GM12872 (cell line): ENCODE results near the gene MED14.

Experiments used
- TF ChIP-seq, protein P1 (sequence below): IDR thresholded peaks from 3 replicates; pipeline ENCODE4 v1.5.1; 2011; ENCODE audit warnings: low read depth, mild to moderate bottlenecking, low read length, moderate library complexity; ENCODE audit not compliant: insufficient read depth

The MED14 gene

GRCh38 chrX:40735325-40736169 is at the start of gene MED14:
MED14 (minus strand) TSS chrX:40735542; CDS start chrX:40735412, 130 bp downstream.
- TF ChIP-seq, protein P1, sequence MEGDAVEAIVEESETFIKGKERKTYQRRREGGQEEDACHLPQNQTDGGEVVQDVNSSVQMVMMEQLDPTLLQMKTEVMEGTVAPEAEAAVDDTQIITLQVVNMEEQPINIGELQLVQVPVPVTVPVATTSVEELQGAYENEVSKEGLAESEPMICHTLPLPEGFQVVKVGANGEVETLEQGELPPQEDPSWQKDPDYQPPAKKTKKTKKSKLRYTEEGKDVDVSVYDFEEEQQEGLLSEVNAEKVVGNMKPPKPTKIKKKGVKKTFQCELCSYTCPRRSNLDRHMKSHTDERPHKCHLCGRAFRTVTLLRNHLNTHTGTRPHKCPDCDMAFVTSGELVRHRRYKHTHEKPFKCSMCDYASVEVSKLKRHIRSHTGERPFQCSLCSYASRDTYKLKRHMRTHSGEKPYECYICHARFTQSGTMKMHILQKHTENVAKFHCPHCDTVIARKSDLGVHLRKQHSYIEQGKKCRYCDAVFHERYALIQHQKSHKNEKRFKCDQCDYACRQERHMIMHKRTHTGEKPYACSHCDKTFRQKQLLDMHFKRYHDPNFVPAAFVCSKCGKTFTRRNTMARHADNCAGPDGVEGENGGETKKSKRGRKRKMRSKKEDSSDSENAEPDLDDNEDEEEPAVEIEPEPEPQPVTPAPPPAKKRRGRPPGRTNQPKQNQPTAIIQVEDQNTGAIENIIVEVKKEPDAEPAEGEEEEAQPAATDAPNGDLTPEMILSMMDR, result peak; percentile 42; the same call in 2 of the 3 replicates

GRCh38 chrX:40784516-40785151 is 49.3 kb upstream of the MED14 start:
- TF ChIP-seq, protein P1, result no peak

DNA sequence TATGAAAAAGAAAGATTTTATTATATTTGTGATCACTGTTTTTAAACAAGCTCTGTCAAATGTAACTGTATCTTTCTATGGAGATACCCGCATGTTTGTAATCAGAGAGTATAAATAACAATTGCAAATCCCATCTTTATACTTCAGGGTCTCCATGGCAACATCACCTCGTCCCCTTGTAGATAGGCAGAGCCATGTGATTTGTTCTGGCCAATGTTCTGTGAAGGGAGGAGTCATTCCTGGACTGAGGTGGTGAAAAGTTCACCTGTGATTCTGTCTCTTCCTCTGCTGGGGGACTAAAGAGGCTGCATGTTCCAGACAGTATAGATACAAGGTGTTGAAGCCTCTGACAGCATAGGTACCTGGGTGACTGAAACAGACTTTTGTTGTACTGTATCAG is 45.6 kb upstream of the MED14 start:
- TF ChIP-seq, protein P1, result no peak

DNA sequence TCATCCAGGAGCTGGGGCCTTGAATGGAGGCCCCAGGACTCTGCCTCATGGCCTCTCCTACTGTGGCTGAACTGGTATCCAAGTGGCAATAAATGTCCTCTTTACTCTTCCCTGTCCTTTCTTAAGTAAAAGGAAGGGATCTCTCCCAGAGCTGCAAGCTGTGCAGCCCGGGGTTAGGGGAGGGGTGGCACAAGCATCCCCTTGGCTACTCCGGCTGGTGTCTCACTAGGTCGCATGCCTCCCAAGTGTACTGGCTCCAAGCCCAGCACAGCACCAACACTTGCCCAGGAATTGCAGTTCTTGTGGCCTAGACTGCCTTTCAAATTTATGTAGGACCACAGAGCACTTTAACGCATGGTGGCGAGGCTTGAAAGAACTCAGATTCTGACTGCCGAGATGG is 44.7 kb upstream of the MED14 start:
- TF ChIP-seq, protein P1, result no peak

DNA sequence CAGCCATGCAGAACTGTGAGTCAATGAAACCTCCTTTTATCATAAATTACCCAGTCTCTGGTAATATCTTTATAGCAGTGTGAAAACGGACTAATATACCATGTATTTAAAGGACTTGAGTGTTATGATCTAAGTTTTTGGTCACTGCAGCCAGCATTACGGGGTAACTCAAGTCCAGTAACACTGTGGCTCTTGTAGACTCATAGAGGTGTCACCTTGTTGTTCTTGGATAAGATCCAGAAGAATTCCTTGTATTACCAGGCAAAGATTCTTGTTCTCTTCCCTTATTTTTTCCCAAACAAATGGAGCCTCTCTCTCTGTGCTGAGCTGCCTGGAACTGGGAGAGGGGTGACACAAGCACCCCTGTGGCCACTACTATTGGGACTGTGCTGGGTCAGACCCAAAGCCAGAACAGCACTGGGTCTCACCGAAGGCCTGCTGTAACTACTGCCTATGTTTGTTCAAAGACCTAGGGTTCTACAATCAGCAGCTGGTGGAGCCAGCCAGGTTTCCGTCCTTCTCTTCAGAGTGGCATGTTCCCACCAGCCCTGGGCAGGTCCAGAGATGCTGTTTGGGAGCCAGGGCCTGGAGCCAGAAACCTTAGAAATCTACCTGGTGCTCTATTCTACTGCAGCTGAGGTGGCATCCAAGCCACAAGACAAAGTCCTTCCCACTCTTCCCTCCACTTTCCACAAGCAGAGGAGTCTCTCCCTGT is 43.7 kb upstream of the MED14 start:
- TF ChIP-seq, protein P1, result no peak

DNA sequence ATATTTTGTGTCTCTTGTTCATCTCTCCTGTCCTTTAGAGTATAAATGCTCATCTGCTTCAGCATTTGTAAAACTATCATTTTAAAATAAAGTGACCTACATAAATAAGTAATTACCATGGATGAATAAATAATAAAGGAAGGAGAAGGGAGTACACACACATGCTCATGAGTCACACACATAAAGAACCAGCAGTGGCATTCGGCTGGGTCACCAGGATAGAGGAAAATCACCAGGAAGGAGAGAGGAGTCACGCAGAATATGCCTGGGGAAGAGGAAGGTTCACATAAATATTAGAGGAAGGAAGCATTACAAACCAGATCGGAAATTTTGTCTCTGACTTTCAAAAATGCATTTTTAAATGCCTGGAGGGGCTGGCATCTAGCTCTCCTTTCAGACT is 38.5 kb upstream of the MED14 start:
- TF ChIP-seq, protein P1, result no peak

DNA sequence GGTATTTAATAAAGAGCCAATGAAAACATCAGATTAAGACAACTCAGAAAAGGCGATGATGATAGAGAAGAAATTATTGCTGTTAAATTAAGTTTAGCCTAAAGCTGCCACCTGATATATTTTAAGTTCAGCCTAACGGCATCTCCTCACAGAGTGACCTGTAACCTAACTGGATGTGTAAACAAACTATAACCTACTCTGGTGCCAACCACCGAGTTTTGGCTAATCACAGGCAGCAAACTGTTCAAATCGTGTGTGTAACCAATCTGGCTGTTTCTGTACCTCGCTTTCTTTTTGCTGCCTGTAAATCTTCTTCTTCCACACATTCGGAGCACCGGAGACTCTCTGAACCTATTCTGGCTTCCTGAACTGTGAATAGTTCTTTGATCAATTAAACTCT is 37.8 kb upstream of the MED14 start:
- TF ChIP-seq, protein P1, result no peak
